Progenitor cell of endocrine pancreas (in vitro differentiated cells): ENCODE results near the gene SERINC3. TPM values are rescaled to one million over a fixed set of nuclear protein-coding genes. Genes with fewer than 3 reads are reported as not detected.

Source experiments
- DNase-seq: peaks from one replicate; pipeline ENCODE4 v3.0.0; 2021; ENCODE audit warnings: low spot score; ENCODE audit not compliant: unreplicated experiment
- H3K27ac Mint-ChIP-seq: 2 replicates; pipeline ENCODE4 v1.8.0; 2021; ENCODE audit warnings: mild to moderate bottlenecking, moderate library complexity, mixed read lengths
- H3K27me3 Mint-ChIP-seq: 2 replicates; pipeline ENCODE4 v1.8.0; 2021; ENCODE audit warnings: mixed read lengths
- H3K36me3 Mint-ChIP-seq: 2 replicates; pipeline ENCODE4 v1.8.0; 2022; ENCODE audit warnings: mixed read lengths; ENCODE audit not compliant: insufficient read depth
- H3K4me1 Mint-ChIP-seq: 2 replicates; pipeline ENCODE4 v1.8.0; 2021; ENCODE audit warnings: low read depth, mixed read lengths
- H3K4me3 Mint-ChIP-seq: 2 replicates; pipeline ENCODE4 v1.8.0; 2021; ENCODE audit warnings: low read depth, mild to moderate bottlenecking, moderate library complexity, mixed read lengths
- H3K9me3 Mint-ChIP-seq: 2 replicates; pipeline ENCODE4 v1.8.0; 2021; ENCODE audit warnings: low read depth, mixed read lengths
- total RNA-seq: library from RNA; stranded (reverse); gene quantifications from 2 replicates; pipeline ENCODE4 v1.2.1, GENCODE V29; 2021
- TF ChIP-seq, protein P1 (sequence below): fragments of 200-600 bp; sonication (generic); IDR thresholded peaks from one replicate; pipeline ENCODE4 v1.5.0; 2021; ENCODE audit warnings: antibody characterized with exemption, mild to moderate bottlenecking; ENCODE audit not compliant: unreplicated experiment

SERINC3 gene
- total RNA-seq, 1 donor from 2014 or later = 36.8 TPM

DNA sequence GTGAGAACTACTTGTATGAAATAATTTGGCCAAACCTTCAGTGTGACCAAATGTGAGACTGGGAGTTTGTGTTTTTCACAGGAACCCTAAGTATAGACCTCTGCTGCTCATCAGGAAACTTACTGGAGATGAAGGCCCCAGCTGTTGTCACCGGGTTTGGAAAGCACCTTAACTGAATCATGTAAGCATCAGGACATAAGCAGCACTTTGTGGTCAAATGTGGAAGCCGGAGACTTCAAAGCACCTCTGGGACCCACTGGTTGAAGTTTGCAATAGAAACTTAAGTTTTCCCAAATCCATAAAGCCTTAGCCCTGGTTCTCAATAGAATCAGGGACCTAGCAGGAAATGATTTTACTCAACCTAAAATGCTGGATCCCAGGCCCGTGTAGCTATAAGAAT is 31.9 kb downstream of the SERINC3 start:
- Mint-ChIP-seq H3K4me3 (no peak overlapping the region), H3K36me3 (peaks cover 18% of the 10 kb centered on the region), H3K9me3 (no peaks in the 10 kb centered on the region), H3K27me3 (no peaks in the 10 kb centered on the region), H3K4me1 (no peaks in the 10 kb centered on the region), H3K27ac (no peak overlapping the region)
- TF ChIP-seq, protein P1, sequence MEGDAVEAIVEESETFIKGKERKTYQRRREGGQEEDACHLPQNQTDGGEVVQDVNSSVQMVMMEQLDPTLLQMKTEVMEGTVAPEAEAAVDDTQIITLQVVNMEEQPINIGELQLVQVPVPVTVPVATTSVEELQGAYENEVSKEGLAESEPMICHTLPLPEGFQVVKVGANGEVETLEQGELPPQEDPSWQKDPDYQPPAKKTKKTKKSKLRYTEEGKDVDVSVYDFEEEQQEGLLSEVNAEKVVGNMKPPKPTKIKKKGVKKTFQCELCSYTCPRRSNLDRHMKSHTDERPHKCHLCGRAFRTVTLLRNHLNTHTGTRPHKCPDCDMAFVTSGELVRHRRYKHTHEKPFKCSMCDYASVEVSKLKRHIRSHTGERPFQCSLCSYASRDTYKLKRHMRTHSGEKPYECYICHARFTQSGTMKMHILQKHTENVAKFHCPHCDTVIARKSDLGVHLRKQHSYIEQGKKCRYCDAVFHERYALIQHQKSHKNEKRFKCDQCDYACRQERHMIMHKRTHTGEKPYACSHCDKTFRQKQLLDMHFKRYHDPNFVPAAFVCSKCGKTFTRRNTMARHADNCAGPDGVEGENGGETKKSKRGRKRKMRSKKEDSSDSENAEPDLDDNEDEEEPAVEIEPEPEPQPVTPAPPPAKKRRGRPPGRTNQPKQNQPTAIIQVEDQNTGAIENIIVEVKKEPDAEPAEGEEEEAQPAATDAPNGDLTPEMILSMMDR = no peak
- DNase-seq = no peak

DNA sequence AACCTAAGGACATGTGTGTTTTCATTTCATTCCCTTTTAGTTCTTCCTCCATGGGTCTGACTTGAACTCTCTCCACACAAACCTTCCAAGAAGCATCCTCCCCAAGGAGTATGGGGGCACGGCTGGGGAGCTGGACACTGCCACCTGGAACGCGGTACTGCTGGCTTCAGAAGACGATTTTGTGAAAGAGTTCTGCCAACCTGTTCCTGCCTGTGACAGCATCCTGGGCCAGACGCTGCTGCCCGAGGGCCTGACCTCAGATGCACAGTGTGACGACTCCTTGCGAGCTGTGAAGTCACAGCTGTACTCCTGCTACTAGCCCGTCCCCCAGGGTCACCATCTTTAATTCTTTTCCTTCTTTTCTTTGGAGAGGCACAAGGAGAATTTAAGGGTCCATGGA is 32.6 kb downstream of the SERINC3 start:
- TF ChIP-seq, protein P1 = no peak
- no peak overlapping the region for H3K4me3 Mint-ChIP-seq
- H3K27ac Mint-ChIP-seq = no peak overlapping the region
- H3K27me3 Mint-ChIP-seq = no peaks in the 10 kb centered on the region
- H3K36me3 Mint-ChIP-seq = peaks cover 15% of the 10 kb centered on the region
- DNase-seq = no peak
- no peaks in the 10 kb centered on the region for H3K4me1 Mint-ChIP-seq
- H3K9me3 Mint-ChIP-seq = no peaks in the 10 kb centered on the region

DNA sequence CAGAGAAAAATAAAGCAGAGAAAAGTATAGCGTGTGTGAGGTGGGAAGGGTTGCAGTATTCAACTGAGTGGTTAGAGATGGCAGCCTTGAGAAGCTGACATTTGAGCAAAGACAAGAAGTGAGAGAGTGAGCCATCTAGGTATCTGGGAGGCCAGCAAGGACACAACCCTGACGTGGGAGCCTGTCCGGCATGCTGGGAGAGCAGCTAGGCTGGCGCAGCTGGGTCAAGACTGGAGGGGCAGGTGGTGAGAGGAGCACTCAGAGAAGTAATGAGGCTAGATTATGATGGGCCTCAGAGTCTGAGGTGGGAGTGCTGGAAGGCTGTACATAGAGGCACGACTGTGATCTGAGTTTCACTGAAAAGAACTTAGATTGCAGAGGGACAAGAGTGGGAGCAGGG is 33.3 kb downstream of the SERINC3 start:
- H3K36me3 Mint-ChIP-seq = peaks cover 15% of the 10 kb centered on the region
- peak overlapping the region; percentile 81 for H3K27ac Mint-ChIP-seq
- DNase-seq = no peak
- TF ChIP-seq, protein P1 = no peak
- H3K4me3 Mint-ChIP-seq = no peak overlapping the region
- no peaks in the 10 kb centered on the region for H3K4me1 Mint-ChIP-seq
- H3K27me3 Mint-ChIP-seq = no peaks in the 10 kb centered on the region
- H3K9me3 Mint-ChIP-seq = no peaks in the 10 kb centered on the region

- Mint-ChIP-seq H3K27me3 (no peaks in the 10 kb centered on the region), H3K9me3 (no peaks in the 10 kb centered on the region), H3K4me1 (no peaks in the 10 kb centered on the region), H3K27ac (no peak overlapping the region), H3K4me3 (no peak overlapping the region), H3K36me3 (peaks cover 16% of the 10 kb centered on the region)
- no peak for DNase-seq
- TF ChIP-seq, protein P1 = no peak
These were observed 36.1 kb downstream of the SERINC3 start for GRCh38 chr20:44485830-44486198.

GRCh38 chr20:44485078-44485829 is 36.6 kb downstream of the SERINC3 start:
- Mint-ChIP-seq H3K27me3 (no peaks in the 10 kb centered on the region), H3K4me1 (no peaks in the 10 kb centered on the region), H3K9me3 (no peaks in the 10 kb centered on the region), H3K36me3 (peaks cover 16% of the 10 kb centered on the region), H3K4me3 (no peak overlapping the region), H3K27ac (no peak overlapping the region)
- TF ChIP-seq, protein P1 = no peak
- no peak for DNase-seq
